GM19351 (cell line): Measurements from ENCODE around the gene PDIA5.
"Not testable (repeated sequence)": the region's sequence is repeated elsewhere in the genome, so short reads cannot be mapped to it uniquely, and the experiment has no call there.

Experiments
- ATAC-seq: cut with Tn5 transposase; IDR thresholded peaks from one replicate; pipeline ENCODE4 v1.9.1; 2021; ENCODE audit warnings: mild to moderate bottlenecking, moderate library complexity; ENCODE audit not compliant: unreplicated experiment

PDIA5 gene

DNA sequence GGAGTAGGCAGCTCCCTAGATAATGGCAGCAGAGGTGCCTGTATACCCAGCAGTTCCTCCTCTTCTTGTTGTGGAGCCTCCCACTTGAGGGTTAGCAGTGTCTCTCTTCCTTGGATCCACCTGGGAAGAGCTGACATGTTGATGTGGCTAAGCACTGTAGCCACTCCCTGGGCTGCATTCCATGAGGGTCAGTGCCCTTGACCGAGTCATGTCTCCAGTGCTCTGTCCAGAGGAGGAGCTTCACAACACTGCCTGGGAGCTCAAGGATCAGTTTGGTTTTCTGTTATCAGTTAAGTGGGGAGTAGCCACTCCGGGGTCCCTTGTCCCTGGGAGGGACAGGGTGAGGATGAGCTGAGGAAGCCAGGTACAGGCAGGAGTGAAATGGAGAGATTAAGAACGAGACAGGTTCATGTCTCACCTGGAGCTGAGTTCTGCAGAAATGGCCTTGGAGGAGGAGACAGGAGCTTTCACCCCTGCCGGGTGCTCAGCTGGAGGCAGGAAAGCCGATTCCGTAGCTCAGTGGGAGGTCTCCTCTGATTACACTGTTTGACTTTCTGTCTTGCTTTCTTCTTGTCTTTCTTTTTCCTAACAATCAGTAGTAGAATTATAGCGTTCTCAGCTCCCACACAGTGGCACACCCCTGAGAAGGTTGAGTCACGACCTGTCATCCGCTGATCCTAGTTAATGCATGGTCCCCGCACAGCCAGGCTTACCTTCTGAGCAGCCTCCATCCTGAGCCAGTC is 77.0 kb downstream of the PDIA5 start:
- ATAC-seq: no peak

DNA sequence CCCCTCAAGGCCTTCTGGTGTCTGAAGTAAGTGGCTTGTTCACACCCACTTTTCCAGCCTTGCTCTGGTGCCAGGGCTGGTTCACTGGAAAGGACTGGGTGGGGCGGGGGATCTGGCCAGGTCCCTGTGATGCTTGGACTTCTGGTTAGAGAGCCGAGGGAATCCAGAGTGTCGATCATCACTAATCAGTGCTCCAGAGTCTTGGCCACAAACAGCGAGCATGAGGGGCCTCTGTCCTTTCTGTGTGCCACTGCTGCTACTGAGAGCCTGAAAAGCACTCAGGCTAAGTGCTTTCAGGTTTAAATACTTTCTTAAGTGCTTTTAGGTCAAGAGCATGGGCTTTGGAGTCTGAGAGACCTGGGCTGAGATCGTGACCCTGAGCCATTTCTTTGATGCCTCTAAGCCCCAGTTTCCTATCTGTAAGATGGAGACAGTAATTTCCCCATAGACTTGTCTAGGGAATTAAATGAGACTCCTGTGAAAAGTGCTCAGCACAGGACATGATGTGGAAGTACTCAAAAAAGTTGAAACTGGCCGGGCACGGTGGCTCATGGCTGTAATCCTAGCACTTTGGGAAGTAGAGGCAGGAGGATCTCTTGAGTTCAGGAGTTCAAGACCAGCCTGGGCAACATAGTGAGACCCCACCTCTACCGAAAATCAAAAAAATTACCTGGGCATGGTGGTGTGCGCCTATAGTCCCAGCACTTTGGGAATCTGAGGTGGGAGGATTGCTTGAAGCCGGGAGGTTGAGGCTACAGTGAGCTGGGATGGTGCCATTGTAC is 81.1 kb downstream of the PDIA5 start:
- ATAC-seq: no peak

DNA sequence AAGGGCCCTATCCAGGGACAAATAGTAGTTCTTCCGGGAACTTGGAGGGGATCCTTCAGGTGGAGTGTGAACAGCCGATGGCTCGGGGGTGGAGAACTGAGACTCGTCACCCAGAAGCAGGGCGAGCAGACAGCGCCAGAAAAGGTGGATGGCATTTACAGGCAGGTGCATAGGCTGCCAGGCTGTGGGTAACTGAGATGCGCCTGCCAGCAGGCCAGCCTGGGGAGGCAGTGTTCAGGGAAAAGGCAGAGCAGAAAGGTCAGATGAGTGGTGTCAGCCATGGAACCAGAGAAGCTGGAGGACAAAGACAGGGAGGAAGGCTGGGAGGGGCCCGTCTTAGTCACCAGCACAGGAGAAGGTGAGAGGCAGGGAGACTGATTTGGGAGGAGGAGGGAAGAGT is 81.9 kb downstream of the PDIA5 start:
- no peak for ATAC-seq

DNA sequence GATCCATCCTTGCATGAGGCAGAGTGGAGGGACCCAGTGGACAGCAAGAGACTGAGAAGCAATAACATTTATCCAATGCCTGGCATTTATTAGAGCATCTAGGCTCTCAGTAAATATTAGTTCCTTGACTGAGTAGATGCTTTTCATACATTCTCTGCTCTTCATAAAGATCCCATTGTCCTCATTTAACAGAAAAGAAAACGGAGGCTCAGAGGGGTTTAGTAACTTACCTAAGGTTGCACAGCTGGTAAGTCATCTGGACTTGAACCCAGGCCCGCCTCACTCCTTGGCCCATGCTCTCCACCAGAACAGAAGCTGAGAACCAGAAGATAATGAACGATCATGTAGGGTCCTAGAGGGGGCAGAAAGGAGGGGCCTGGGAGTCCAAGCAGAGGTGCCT is 82.7 kb downstream of the PDIA5 start:
- no peak for ATAC-seq

DNA sequence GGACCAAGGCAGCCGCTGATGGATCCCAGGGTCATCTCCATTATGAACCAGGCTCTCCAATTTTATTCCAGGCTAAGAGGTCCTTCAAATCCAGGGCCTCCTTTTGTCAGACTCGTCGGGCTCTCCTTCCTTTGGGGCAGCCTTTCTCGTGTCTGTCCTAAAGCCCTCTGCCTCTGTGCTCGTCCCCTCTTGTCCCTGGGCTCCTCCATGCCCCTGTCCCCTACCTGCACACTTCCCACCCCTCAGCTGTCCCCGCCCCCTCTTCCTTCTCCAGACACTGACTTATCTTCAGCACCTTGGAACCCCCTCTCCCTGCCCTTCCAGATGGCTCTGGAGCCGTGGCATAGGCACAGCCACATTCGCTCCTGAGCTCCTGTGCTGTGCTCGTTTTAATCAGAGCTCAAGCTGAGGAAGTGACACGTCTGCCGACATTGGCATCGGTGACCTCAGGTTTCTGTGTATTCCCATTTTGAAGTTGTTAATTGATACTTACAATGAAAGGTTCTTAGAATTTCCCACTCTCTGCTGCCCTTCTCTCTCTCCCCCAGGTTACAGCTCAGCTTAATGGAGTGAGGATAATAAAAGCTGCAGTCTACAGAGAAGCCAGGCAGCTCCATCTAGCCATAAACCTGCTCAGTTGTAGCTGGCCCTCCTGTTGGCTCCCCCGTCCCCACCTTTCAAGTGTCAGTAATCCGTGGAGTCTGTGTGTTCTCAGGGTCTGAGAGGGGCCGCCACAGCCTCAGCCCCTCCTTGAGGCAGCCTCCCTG is 83.8 kb downstream of the PDIA5 start:
- ATAC-seq: no peak

DNA sequence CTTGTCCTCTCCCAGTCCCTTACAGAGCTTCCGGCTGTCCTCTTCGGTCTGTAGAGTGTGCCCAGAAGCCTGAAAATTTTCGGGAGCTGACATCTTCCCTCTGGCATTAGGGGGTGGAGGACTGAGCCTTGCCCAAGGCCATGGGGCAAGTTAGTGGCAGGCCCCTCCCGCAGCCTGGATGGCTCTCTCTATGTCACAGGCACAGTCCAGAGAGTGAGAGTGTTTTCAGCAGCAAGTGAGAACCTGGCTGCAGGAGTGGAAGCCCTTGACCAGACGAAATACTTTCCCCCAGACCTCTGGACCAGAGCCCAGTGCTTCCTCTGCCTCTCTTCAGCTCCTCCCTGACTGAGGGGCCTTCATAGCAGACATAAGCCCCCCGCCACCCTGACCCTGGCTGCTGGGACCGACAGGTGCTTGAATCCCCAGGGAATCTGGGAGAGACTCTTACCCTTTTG is 84.5 kb downstream of the PDIA5 start:
- ATAC-seq: no peak

DNA sequence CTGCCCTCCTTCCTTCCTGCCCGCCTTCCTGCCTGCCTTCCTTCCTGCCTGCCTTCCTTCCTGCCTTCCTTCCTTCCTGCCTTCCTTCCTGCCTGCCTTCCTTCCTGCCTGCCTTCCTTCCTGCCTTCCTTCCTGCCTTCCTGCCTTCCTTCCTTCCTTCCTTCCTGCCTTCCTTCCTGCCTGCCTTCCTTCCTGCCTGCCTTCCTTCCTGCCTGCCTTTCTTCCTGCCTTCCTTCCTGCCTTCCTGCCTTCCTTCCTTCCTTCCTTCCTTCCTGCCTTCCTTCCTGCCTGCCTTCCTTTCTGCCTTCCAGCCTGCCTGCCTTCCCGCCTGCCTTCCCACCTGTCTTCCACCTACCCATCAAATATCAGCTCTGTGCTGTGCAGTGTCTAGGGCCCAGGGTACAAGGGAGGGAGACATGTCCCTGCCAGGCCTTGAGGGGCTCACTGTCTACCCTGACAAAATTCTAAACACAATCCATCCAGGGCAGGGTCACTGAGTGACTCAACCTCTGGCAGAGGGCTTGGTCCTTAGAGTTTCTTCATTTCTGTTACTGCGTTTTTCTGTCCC is 85.1 kb downstream of the PDIA5 start:
- not testable (repeated sequence) for ATAC-seq

DNA sequence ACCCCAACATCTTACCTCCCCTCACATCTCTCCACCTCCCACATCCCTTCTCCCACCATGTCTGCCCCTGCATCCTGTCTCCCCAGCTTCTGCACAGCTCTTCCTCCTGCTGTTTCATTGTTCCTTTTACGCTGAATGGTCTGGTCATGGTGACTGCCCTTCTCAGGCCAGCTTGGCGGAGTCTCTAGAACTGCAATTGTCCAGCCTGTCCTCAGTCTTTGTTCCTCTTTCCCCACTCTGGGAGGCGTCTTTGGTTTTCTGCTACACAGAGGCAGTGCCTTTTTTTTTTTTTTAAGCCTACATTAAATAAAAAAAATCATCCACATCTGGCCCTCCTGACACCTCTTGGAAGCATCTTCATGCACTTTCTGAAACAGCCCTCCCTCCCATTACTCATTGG is 85.9 kb downstream of the PDIA5 start:
- no peak for ATAC-seq

DNA sequence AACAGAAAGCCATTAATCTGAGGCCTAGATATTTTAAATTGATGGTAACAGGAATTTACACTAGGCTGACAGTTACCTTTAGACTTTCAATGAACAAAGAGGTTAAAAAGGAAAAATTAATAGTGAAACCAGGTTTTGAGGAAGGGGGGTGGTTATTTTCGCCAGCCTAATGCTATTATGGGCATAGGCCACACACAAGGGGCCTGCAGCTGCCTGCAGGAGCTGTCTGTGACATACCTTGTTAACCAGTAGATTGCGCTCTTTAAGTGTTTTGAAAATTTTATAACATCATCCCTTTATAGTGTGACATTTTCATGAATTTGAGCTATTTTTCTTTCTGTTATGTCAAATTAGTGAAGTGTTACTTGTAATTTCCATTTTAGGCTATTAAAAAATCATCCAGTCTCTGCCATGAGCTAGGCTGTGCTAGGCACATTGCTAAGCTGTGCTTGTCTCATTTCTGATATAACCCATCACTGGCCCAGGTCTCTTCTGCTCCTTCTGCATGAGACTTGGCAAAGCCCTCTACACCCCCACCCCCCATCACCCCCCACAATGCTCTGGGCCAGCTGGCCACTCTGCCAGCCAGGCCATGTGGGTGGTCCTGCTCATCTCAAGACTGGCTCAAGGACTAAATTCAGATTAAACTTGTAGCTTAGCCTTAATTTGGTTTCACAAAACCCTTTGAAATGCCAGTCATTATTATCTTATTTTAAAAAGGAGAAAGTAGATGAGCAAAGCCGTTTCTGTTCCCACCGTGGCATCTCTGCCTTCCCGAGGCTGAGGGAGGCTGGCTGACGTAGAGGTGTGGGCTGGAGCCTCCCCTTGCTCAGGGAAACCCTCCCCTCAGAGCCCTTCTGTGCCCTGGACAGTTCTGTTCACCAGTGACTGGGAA is 86.5 kb downstream of the PDIA5 start:
- no peak for ATAC-seq

DNA sequence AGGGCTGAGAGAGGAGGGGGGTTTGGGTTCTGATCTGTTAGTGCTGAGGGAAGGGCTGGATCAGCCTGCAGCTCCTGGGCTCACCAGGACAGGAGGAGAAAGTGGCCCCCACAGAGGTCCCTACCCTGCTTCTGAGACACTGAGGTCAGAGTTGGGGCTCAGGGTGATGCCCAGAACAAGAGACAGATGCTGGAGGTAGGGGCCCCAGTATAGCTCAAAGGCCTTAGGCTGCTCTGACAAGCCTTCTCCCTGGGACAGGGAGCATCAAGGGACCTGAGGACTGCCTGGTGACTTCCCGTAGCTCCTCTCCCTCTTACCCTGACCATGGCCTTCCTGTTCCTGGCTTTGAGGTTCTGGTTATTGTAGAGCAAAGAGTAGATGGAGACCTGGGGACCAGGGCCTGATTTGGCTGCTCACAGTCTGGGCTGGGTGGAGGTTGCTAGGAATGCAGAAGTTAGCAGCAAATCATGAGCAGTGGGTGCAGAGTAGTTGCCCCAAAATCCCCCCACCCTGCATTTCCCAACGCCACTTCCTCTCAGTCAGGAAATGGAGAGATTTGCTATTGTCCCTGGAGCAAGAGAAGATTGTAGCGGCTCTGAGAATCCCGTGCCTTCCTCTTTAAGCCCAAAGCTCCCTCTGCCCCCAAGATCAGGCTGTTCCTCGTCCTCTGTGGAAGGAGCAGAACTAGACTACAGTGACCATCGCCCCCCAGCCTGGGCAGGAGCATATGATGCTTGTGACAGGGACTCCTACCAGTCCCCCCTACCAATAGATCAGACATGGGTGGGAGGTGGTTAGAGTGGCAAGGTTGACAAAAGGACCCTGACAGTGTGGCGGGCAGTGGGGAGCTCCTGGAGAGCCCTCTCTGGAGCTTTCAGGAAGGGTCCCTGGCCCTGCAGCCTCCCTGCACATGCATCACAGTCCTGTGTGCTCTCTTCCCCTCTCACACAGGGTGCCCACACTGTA is 87.5 kb downstream of the PDIA5 start:
- ATAC-seq: no peak

DNA sequence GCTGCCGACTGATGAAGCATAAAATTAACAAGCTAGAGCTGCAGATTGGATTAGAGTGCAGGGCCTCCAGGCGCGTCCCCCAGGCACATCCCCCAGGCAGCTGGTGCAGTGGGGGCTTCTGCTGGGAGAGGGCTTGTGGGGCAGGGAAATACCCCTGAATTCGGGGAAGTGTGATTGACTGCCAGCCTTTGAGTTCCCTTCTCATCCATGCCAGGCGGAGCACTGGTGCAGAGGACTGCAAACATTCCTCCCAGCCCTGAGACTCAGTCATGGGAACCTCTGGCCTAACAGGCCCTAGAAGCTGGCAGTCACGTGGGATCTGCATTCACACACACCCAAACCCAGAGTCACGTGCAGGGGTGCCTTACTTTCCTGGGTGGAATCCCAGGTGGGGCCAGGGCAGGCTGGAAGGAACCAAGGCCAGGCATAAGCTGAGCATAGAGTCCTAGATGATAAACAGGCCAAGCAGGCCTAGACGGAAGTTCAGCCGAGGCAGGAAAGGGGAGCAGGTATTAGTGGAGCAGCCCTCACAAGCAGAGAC is 88.7 kb downstream of the PDIA5 start:
- ATAC-seq: no peak

DNA sequence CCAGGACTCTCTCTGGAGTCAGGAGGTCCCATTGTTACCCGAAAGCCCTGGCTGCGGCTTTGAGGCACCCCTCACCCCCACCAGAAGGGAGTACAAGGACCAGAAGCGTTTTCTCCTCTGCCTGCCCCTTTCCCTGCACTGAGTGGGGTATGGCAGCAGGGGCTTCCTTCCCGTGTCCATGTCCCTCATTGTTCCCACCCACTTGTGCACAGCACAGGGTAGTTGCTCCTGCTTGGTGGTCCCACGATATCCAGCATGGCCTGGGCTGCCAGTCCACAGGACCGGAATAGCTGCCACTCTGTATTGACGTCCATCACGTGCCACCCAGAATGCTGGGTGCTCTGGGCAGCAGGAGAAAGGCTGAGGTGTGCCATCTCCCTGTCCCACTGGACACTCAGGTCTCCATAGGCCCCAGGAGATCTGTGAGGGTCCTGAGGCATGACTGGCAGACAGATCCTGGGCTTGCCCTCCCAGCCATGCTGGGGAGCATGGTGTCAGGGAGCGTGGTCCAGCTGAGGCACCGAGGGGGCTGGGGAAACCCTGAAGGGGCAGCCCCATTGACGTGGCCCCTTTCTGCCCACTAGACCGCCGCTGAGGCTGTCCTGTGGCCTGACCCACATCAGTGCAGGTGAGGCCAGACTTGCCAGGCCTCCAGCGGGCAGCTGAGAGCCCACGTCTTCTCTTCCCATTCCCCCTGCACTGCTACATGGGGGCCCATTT is 89.6 kb downstream of the PDIA5 start:
- ATAC-seq: no peak

DNA sequence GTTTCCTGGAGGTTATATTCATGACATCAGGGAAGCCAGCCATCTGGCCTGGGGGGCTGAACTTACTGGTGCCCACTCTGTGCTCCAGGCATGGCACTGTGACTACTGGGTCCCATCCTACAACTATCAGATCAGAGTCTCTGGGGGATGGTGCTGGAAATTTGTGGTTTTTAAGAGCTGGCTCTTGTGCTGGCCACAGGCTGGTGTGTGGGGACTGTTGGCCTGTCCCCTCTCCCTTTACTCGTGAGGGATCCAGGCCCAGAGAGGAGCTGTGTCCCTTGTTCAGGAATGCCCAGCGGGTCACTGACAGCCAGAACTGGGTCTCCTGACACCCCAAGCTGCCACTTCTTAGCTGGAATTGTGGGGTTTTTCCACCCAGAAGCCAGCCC is 90.4 kb downstream of the PDIA5 start:
- ATAC-seq: no peak

DNA sequence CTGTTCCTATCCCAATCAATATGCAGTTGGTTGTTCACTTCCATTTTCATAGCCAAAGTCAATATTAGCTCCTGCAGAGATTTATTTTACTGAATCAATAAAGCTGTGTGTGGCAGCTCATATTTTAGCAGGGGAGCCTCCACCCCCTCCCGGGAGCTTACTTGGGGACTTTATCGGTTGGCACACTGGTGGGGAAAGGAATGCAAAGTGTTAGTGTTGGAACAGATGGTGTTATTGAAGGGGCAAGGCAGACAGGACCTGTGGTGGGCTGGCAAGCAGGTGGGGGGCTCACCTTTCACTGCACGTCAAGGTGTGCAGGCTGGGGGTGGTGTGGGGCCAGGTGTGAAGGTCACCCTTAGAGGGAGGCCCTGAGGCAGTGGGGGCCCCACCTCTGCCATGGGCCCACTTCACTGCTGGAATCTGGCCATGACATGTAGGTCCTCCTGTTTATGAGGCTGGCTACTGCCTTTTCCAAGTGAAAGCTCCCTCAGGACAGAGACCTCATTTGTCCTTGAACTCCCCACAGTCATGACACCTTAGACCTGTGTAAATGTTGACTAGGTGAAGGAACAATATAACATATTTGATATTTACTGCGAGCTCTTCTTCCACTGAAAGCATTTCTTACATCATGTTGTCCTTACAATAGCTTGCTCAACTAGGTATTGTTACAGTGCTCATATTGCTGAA is 90.9 kb downstream of the PDIA5 start:
- no peak for ATAC-seq

DNA sequence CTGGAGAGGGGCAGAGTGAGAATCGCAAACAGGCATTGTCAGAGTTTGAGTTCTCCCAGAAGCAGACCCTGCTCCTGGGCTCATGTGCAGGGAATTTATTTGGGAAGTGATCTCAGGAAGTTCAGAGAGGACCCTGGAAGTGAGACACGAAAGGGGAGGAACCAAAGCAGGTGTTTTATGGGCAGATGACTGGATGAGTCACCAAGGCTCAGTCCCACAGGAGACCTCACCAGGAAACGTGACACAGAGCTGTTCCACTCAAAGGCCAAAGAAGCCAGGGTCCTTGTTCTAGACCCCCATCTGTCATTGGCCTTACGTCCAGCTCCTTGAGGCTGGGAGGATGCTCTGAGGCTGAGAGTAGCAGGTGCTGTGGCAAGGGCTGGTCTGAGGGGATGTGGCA is 91.5 kb downstream of the PDIA5 start:
- ATAC-seq: no peak

DNA sequence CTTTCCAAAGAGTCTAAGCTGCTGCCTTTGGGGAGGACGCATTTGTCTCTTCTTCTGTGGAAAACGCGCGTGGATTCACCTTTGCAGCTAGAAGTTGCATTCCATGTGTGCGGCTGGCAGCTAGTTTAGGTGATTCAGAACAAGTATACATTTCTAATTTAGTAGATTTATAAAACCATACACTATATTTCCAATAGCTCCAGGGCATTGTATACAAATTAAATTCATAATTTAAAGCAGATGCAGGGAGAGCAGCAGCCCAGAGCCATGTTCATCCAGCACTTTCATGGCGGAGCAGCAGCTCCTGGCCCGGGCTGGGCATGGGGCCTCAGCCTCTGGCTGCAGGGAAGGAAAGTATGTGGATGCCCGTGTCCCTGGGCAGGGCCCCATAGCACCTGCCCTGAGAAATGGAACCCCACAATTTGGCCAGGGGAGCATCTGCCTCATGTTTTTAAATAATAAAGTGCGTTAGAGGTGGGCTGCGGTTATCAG is 92.1 kb downstream of the PDIA5 start:
- no peak for ATAC-seq

DNA sequence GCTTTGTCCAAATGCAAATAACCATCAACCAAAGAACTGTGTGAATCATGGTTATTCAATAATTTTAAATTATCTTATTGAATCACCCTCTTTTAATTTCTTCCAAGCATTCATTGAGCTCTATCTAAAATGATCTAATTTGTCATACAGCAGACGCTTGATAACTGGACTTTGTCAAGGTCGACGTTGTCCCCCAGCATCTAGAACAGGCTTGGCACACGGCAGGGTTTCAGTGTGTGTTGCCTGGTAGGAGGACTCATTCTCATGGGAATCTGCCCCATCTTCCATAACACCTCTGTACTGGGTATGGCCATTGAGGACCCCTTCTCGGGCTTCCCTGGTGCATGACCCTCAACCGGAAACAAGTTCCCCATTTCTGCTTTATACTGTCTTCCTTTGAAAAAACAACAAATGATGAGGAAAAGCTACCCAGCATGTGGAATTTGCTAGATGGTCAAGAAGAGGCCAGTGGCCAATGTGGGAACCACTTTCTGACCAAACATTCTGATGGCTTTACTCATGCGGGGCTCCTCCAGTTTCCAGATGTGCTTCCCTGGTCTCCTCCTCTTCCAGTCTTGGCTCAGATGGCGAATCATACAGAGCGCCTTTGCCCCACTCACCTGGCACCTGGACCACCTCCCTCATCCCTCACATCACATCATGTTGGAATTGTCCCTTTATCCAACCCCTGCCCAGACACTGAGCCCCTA is 93.3 kb downstream of the PDIA5 start:
- ATAC-seq: no peak
